Kidney (tissue), 14 donors: Measurements from ENCODE around the gene SPA17. TPM values are rescaled to one million over a fixed set of nuclear protein-coding genes. Genes with fewer than 3 reads are reported as not detected.

Experiments
- DNase-seq, 5 donors: peaks; one replicate each; pipeline ENCODE4 v3.0.0-alpha.2; 2013 to 2020
- FAIRE-seq: peaks from 2 replicates; lab custom pipeline; 2012; peaks lifted over from hg19 to GRCh38; lab: Jason Lieb, UNC
- H3K27ac ChIP-seq, 2 donors: one replicate each; pipeline ENCODE4 v1.7.0; 2013; ENCODE audit warnings: low read depth in 2 of 2, low read length in 2 of 2, inconsistent platforms in 1 of 2
- H3K27me3 ChIP-seq: one replicate; pipeline ENCODE4 v1.7.1; 2013; ENCODE audit warnings: low read length, inconsistent platforms; ENCODE audit not compliant: control insufficient read depth, insufficient read depth
- H3K36me3 ChIP-seq, 3 donors: one replicate each; pipeline versions ENCODE4 v1.7.0 to v1.7.1; 2013; ENCODE audit warnings: low read length in 3 of 3, control low read depth in 1 of 3, inconsistent platforms in 1 of 3; ENCODE audit not compliant: insufficient read depth in 3 of 3, control insufficient read depth in 2 of 3
- H3K4me1 ChIP-seq, 3 donors: one replicate each; pipeline versions ENCODE4 v1.7.0 to v1.7.1; 2013; ENCODE audit warnings: low read length in 3 of 3, inconsistent platforms in 1 of 3, low read depth in 1 of 3; ENCODE audit not compliant: control insufficient read depth in 2 of 3, insufficient read depth in 2 of 3
- H3K4me3 ChIP-seq, 3 donors: one replicate each; pipeline versions ENCODE4 v1.7.0 to v1.8.1; 2013; ENCODE audit warnings: low read length in 3 of 3, control low read depth in 1 of 3, inconsistent platforms in 1 of 3
- H3K9ac ChIP-seq, 3 donors: one replicate each; pipeline versions ENCODE4 v1.7.0 to v1.7.1; 2013; ENCODE audit warnings: low read length in 3 of 3, control low read depth in 1 of 3, inconsistent platforms in 1 of 3
- H3K9me3 ChIP-seq, 3 donors: one replicate each; pipeline versions ENCODE4 v1.7.0 to v1.7.1; 2013; ENCODE audit warnings: low read length in 3 of 3, control low read depth in 1 of 3, inconsistent platforms in 1 of 3; ENCODE audit not compliant: control insufficient read depth in 2 of 3, insufficient read depth in 1 of 3
- intact Hi-C: fragments of 100-400 bp; cut with DNase I; formaldehyde crosslinking; loops from one replicate; pipeline ENCODE4 v1.11.1; 2022
- polyA plus RNA-seq: library from polyadenylated mRNA; stranded (reverse); fragments of 350-450 nt; fragmentation: Illumina TruSeq; extraction: RNeasy Lipid Tissue Mini Kit (QIAGEN cat#74804); gene quantifications from one replicate; pipeline ENCODE4 v1.2.3, GENCODE V29; 2014; ENCODE audit warnings: low read depth, low replicate concordance; ENCODE audit not compliant: insufficient read depth
- total RNA-seq: library from RNA; stranded (reverse); fragmentation: NEBNext Ultra II Directional; extraction: Animal tissue kit (Norgen Biotek cat#: 25700); gene quantifications from one replicate; pipeline ENCODE4 v1.2.1, GENCODE V29; 2021
- TF ChIP-seq, protein P1 (sequence below): IDR thresholded peaks from 3 replicates; pipeline ENCODE4 v1.5.1; 2012; ENCODE audit warnings: mild to moderate bottlenecking, moderate library complexity, borderline replicate concordance; ENCODE audit not compliant: insufficient read depth; ENCODE audit errors: extremely low read depth
- donor health status: control.
- donor health status: control.
- donor health status: control.
- donor health status: control.
- donor health status: control.
- donor health status: DM: yes; HTN: yes; CAD: no.
- donor health status: Normal renal cell carcinoma (clear cell type).

Gene SPA17
- total and polyA plus RNA-seq, 2 donors from 2014 or later: 10.7 to 23.7 TPM

DNA sequence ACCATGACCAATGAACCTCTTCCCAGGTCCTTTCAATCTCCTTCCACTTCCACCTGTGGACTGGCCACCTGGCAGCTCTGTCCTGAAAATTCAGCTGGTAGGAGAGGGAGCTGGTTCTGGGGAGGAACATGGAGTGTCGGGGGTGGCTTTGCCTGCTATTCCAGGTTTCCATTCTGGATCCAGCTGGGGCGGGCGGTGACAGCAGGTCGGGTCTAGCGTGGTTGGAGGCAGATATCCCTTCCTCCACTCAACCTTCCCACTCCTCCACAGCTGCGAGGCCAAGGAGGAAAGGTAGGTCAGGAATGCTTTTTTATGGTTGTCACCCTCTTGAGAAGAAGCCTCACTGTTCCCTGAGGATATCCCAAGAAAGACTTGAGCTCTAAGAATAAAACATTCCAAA is 69.3 kb downstream of the SPA17 start:
- intact Hi-C loops: no loop called here
- peaks cover 42% of the 10 kb centered on the region for H3K27me3 ChIP-seq
- H3K27ac ChIP-seq: no peak overlapping the region
- FAIRE-seq (no peak), DNase-seq (no peak)
- H3K36me3 ChIP-seq: no peaks in the 10 kb centered on the region
- H3K4me3 ChIP-seq: no peak overlapping the region
- H3K4me1 ChIP-seq: peaks cover 0 to 17% (median 10%) of the 10 kb centered on the region in 3 donors
- TF ChIP-seq, protein P1, sequence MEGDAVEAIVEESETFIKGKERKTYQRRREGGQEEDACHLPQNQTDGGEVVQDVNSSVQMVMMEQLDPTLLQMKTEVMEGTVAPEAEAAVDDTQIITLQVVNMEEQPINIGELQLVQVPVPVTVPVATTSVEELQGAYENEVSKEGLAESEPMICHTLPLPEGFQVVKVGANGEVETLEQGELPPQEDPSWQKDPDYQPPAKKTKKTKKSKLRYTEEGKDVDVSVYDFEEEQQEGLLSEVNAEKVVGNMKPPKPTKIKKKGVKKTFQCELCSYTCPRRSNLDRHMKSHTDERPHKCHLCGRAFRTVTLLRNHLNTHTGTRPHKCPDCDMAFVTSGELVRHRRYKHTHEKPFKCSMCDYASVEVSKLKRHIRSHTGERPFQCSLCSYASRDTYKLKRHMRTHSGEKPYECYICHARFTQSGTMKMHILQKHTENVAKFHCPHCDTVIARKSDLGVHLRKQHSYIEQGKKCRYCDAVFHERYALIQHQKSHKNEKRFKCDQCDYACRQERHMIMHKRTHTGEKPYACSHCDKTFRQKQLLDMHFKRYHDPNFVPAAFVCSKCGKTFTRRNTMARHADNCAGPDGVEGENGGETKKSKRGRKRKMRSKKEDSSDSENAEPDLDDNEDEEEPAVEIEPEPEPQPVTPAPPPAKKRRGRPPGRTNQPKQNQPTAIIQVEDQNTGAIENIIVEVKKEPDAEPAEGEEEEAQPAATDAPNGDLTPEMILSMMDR: no peak
- H3K9ac ChIP-seq: no peak overlapping the region
- no peaks in the 10 kb centered on the region for H3K9me3 ChIP-seq

DNA sequence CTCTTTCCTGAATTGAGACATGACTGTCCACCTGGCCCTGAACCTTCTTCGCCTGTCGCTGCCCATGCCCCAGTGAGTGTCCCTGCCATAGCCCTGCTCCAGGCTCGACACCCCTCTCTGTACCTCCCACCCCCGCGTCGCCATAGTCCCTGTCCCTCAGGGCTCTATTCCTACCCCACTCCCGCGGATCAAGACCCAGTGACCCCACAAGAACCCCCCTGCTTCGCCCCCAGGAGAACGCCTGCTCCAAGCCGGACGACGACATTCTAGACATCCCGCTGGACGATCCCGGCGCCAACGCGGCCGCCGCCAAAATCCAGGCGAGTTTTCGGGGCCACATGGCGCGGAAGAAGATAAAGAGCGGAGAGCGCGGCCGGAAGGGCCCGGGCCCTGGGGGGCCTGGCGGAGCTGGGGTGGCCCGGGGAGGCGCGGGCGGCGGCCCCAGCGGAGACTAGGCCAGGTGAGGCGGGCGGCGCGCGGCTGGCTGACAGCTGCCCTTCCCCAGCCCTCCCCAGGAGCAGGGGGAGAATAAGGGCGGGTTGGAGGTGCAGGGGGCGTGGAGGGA is 71.6 kb downstream of the SPA17 start:
- intact Hi-C loops: no loop called here
- peak overlapping the region in 1 of 3 donors; percentile 63 for H3K4me3 ChIP-seq
- H3K4me1 ChIP-seq: peaks cover 0 to 20% (median 2%) of the 10 kb centered on the region in 3 donors

DNA sequence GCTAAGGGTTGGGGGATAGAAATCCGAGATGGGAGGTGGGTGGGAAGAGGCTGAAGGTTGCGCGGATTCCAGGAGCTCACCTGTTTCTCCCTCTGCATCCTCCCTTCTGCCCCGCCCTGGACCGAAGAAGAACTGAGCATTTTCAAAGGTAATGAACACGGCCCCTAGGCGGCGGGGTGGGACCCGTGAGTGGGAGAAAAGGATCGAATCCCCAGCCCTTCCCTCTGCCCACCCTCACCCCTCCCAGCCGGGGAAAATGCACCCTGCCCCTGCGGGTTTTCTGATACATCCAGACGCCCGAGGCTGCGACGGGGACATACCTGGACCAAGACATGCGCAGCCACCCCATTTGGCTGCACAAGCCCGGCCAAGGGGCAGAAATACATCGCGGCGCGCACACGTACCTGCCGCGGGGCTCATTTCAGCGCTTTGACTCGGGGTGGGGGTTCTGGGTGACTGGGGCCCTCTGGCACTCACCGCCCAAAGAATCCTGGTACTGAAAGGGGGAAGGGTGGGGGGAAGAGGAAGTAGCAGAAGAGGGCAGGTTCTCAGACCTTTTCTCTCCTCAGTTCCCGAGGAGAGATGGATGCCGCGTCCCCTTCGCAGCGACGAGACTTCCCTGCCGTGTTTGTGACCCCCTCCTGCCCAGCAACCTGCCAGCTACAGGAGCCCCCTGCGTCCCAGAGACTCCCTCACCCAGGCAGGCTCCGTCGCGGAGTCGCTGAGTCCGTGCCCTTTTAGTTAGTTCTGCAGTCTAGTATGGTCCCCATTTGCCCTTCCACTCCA is 72.3 kb downstream of the SPA17 start:
- peaks cover 0 to 18% (median 0%) of the 10 kb centered on the region in 3 donors for H3K4me1 ChIP-seq
- FAIRE-seq: no peak

More for the DNA sequence above, 71.6 kb downstream of the SPA17 start:
- TF ChIP-seq, protein P1: no peak
- Histone ChIP-seq H3K36me3 (no peaks in the 10 kb centered on the region), H3K27ac (no peak overlapping the region), H3K27me3 (peaks cover 56% of the 10 kb centered on the region), H3K9ac (no peak overlapping the region), H3K9me3 (no peaks in the 10 kb centered on the region)
- FAIRE-seq: no peak
- peak in 3 of 5 donors; percentile 14 to 78 (median 52) for DNase-seq

More for the DNA sequence above, 72.3 kb downstream of the SPA17 start:
- H3K9ac ChIP-seq: peak overlapping the region; percentile 10 to 43 (median 40)
- peak overlapping the region; percentile 52 to 85 (median 63) for H3K4me3 ChIP-seq
- H3K9me3 ChIP-seq: no peaks in the 10 kb centered on the region
- TF ChIP-seq, protein P1: no peak
- peak in 4 of 5 donors; percentile 38 to 85 (median 64) for DNase-seq
- H3K27ac ChIP-seq: peak overlapping the region; percentile 64 to 76
- intact Hi-C loops: no loop called here
- H3K36me3 ChIP-seq: no peaks in the 10 kb centered on the region
- H3K27me3 ChIP-seq: peaks cover 55% of the 10 kb centered on the region
